Spleen (tissue), 11 donors: ENCODE measurements around the gene RAB40B. TPM values are rescaled to one million over a fixed set of nuclear protein-coding genes. Genes with fewer than 3 reads are reported as not detected.

Experiments
- DNase-seq: peaks from one replicate; pipeline ENCODE4 v3.0.0-alpha.2; 2020
- H3K27ac ChIP-seq, 8 donors: fragments of 200-600 bp; sonication (generic) in 7 of 8; 1 replicate in 4 of 8; 2 replicates in 4 of 8; pipeline versions ENCODE4 v1.5.0 to v1.8.0; 2016 to 2021; ENCODE audit warnings: inconsistent platforms in 4 of 8, mild to moderate bottlenecking in 4 of 8, moderate library complexity in 1 of 8
- H3K27me3 ChIP-seq, 7 donors: fragments of 200-600 bp; sonication (generic) in 6 of 7; replicated peaks in 1 of 7; 1 replicate in 4 of 7; 2 replicates in 3 of 7; pipeline versions ENCODE4 v1.5.0 to v1.8.0; 2016 to 2021; ENCODE audit warnings: inconsistent platforms in 3 of 7, mild to moderate bottlenecking in 1 of 7
- H3K36me3 ChIP-seq, 6 donors: fragments of 200-600 bp; sonication (generic) in 5 of 6; 1 replicate in 4 of 6; 2 replicates in 2 of 6; pipeline versions ENCODE4 v1.5.0 to v1.8.0; 2016 to 2021; ENCODE audit warnings: inconsistent platforms in 2 of 6
- H3K4me1 ChIP-seq, 6 donors: fragments of 200-600 bp; sonication (generic) in 5 of 6; 1 replicate in 3 of 6; 2 replicates in 3 of 6; pipeline versions ENCODE4 v1.5.0 to v1.8.0; 2016 to 2021; ENCODE audit warnings: inconsistent platforms in 3 of 6
- H3K4me3 ChIP-seq, 8 donors: fragments of 200-600 bp; sonication (generic) in 7 of 8; 1 replicate in 4 of 8; 2 replicates in 4 of 8; pipeline versions ENCODE4 v1.5.0 to v1.8.0; 2016 to 2021; ENCODE audit warnings: inconsistent platforms in 4 of 8, mild to moderate bottlenecking in 4 of 8, moderate library complexity in 2 of 8
- H3K9me3 ChIP-seq, 8 donors: fragments of 200-600 bp; sonication (generic) in 7 of 8; 1 replicate in 4 of 8; 2 replicates in 4 of 8; pipeline versions ENCODE4 v1.5.0 to v1.8.0; 2016 to 2021; ENCODE audit warnings: inconsistent platforms in 4 of 8
- POLR2A ChIP-seq, 3 donors: fragments of 450-650 bp; IDR thresholded peaks; one replicate each; pipeline ENCODE4 v1.5.1; 2017; ENCODE audit warnings: antibody characterized with exemption in 3 of 3, mild to moderate bottlenecking in 1 of 3
- POLR2AphosphoS5 ChIP-seq, 3 donors: sonication (generic); formaldehyde crosslinking; IDR thresholded peaks; one replicate each; pipeline ENCODE4 v1.5.1; 2017; ENCODE audit warnings: antibody characterized with exemption in 3 of 3
- WGBS, 5 donors: extraction: QIAGEN DNeasy Blood & Tissue Kit in 3 of 5; methylation state at CpG; one replicate each; pipeline versions ENCODE4 v1.1.5 to v1.1.7; 2013 to 2018; 5-methylcytosine and 5-hydroxymethylcytosine counted together
- intact Hi-C: fragments of 100-400 bp; cut with DNase I; formaldehyde crosslinking; loops from one replicate; pipeline ENCODE4 v1.15.0; 2023; ENCODE audit warnings: low total_unique reads
- polyA plus RNA-seq, 3 donors: library from polyadenylated mRNA; stranded (reverse); fragments of 200-250 nt; gene quantifications; one replicate each; pipeline ENCODE4 v1.2.1, GENCODE V29; 2013
- total RNA-seq, 7 donors: library from RNA; depleted of rRNA in 3 of 7; stranded (reverse); fragments of >200 nt in 3 of 7; fragmentation: NEBNext Ultra II Directional in 4 of 7; extraction: Animal tissue kit (Norgen Biotek cat#: 25700) in 4 of 7; gene quantifications; one replicate each; pipeline versions ENCODE4 v1.1.0 to v1.2.1, GENCODE V29; 2016 to 2021
- TF ChIP-seq, protein P1 (sequence below), 11 experiments: fragments of 200-600 bp in 7 of 11; fragments of 450-650 bp in 4 of 11; sonication (generic) in 4 of 11; IDR thresholded peaks in 8 of 11; conservative IDR thresholded peaks in 3 of 11; 1 replicate in 7 of 11; 2 replicates in 4 of 11; pipeline versions ENCODE4 v1.4.0 to v1.8.0; 2016 to 2021; ENCODE audit warnings: antibody characterized with exemption in 11 of 11, inconsistent platforms in 4 of 11, mild to moderate bottlenecking in 1 of 11
- donor health status: healthy with polysubstance abuse.
- donor health status: DM: no; HTN: no; CAD: no; lungs with moderate emphysema.
- donor health status: DM: no; HTN: no; CAD: no.
- donor health status: Bipolar disorder and iron deficiency.
- donor health status: healthy.
- donor health status: DM: no; HTN: no; CAD: no.
- donor health status: DM: yes; HTN: yes; CAD: no.

RAB40B gene
- total and polyA plus RNA-seq, 10 donors = 4.1 to 13.6 (median 6.9) TPM

DNA sequence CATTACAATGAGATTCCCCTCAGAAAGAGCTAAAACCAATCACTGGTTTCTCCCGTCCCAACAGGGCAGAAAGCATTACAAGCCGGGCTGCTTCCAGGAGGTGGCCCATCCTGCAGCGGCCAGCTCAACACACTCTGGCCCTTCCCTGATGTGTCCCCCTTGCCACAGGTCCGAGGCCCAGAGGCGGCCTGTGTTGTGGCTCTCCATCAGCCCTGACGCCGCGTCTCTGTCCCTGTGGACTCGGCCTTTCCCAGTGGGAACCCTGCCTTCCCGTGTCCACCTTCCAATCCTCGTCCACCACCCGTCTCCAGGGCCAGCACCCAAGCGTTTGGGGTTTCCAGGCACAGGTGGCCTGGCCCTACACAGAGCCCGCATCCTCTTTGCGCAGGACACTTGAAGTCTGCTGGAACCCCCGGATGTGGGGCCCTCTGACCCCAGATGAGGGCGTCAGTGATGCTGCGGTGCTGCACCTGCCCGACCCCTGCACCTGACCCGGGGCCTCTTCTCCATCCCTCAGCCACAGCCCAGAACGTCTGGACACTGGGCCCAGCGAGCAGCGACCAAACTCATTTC lies 21.1 kb downstream of the RAB40B start:
- 87 to 90% (median 87%) methylated on average over 23 of the region's 23 CpGs for WGBS, 5 donors
- peaks cover 0 to 18% (median 16%) of the 10 kb centered on the region in 8 donors for H3K9me3 ChIP-seq
- no peak for DNase-seq
- H3K27ac ChIP-seq = no peak overlapping the region
- no peaks in the 10 kb centered on the region for H3K27me3 ChIP-seq
- no peak overlapping the region for H3K4me3 ChIP-seq
- intact Hi-C loops = no loop called here
- no peaks in the 10 kb centered on the region for H3K4me1 ChIP-seq
- TF ChIP-seq POLR2AphosphoS5 (IDR thresholded peaks at IDR 0.05) (no peak), POLR2A (IDR thresholded peaks at IDR 0.05) (no peak)
- TF ChIP-seq, protein P1, sequence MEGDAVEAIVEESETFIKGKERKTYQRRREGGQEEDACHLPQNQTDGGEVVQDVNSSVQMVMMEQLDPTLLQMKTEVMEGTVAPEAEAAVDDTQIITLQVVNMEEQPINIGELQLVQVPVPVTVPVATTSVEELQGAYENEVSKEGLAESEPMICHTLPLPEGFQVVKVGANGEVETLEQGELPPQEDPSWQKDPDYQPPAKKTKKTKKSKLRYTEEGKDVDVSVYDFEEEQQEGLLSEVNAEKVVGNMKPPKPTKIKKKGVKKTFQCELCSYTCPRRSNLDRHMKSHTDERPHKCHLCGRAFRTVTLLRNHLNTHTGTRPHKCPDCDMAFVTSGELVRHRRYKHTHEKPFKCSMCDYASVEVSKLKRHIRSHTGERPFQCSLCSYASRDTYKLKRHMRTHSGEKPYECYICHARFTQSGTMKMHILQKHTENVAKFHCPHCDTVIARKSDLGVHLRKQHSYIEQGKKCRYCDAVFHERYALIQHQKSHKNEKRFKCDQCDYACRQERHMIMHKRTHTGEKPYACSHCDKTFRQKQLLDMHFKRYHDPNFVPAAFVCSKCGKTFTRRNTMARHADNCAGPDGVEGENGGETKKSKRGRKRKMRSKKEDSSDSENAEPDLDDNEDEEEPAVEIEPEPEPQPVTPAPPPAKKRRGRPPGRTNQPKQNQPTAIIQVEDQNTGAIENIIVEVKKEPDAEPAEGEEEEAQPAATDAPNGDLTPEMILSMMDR (IDR thresholded peaks at IDR 0.05 in 8 of 11, conservative IDR thresholded peaks at IDR 0.05 in 3 of 11) = no peak
- H3K36me3 ChIP-seq = no peaks in the 10 kb centered on the region

- H3K27me3 ChIP-seq = no peaks in the 10 kb centered on the region
- H3K4me1 ChIP-seq = no peaks in the 10 kb centered on the region
- H3K36me3 ChIP-seq = no peaks in the 10 kb centered on the region
- no peak for DNase-seq
- intact Hi-C loops = no loop called here
- H3K4me3 ChIP-seq = no peak overlapping the region
- 78 to 89% (median 86%) methylated on average over 18 of the region's 18 CpGs for WGBS, 5 donors
- peaks cover 0 to under 1% (median 0%) of the 10 kb centered on the region in 8 donors for H3K9me3 ChIP-seq
- no peak overlapping the region for H3K27ac ChIP-seq
- TF ChIP-seq POLR2A (IDR thresholded peaks at IDR 0.05) = no peak
- no peak for TF ChIP-seq POLR2AphosphoS5 (IDR thresholded peaks at IDR 0.05)
- TF ChIP-seq, protein P1 (IDR thresholded peaks at IDR 0.05 in 8 of 11, conservative IDR thresholded peaks at IDR 0.05 in 3 of 11) = no peak
Measured at GRCh38 chr17:82675476-82676245, 22.8 kb downstream of the RAB40B start.

- TF ChIP-seq, protein P1 (IDR thresholded peaks at IDR 0.05 in 8 of 11, conservative IDR thresholded peaks at IDR 0.05 in 3 of 11) = no peak
- no peak for TF ChIP-seq POLR2A (IDR thresholded peaks at IDR 0.05)
- TF ChIP-seq POLR2AphosphoS5 (IDR thresholded peaks at IDR 0.05) = no peak
- Histone ChIP-seq H3K4me1 (no peaks in the 10 kb centered on the region), H3K27me3 (no peaks in the 10 kb centered on the region), H3K27ac (no peak overlapping the region), H3K36me3 (no peaks in the 10 kb centered on the region), H3K4me3 (no peak overlapping the region), H3K9me3 (no peaks in the 10 kb centered on the region)
- WGBS, 5 donors = 83 to 90% (median 85%) methylated on average over 20 of the region's 20 CpGs
- intact Hi-C loops = no loop called here
- DNase-seq = no peak
Measured at GRCh38 chr17:82674656-82675475, 23.6 kb downstream of the RAB40B start.
